H1 (cell line): ENCODE data around the gene TNS1. TPM values are rescaled to one million over a fixed set of nuclear protein-coding genes. Genes with fewer than 3 reads are reported as not detected.

Experiments used
- CTCF ChIA-PET: fragments of 300-600 bp; sonication (Branson Sonifier 250); formaldehyde crosslinking; loops from one replicate; lab custom pipeline; 2021; ENCODE audit not compliant: partially characterized antibody; lab: Charles Lee
- POLR2A ChIA-PET: fragments of 300-600 bp; sonication (Branson Sonifier 250); formaldehyde crosslinking; loops from one replicate; lab custom pipeline; 2021; ENCODE audit warnings: inconsistent platforms; ENCODE audit not compliant: partially characterized antibody; lab: Charles Lee
- DNase-seq, 2 experiments: peaks; one replicate each; pipeline versions ENCODE4 v3.0.0 to v3.0.0-alpha.2; 2010 to 2022; ENCODE audit warnings: low spot score in 2 of 2, low read depth in 1 of 2, mixed read lengths in 1 of 2
- FAIRE-seq: peaks from 2 replicates; lab custom pipeline; 2011; peaks lifted over from hg19 to GRCh38; lab: Jason Lieb, UNC
- H2AFZ ChIP-seq: 2 replicates; pipeline ENCODE4 v1.8.1; 2012; ENCODE audit warnings: low read length, inconsistent platforms
- H2AK5ac ChIP-seq: 2 replicates; pipeline ENCODE4 v1.6.1; 2013; ENCODE audit warnings: low read depth, low read length
- H2BK120ac ChIP-seq: replicated peaks from 2 replicates; pipeline ENCODE3; 2013; ENCODE audit warnings: low read depth, low read length, inconsistent platforms
- H2BK12ac ChIP-seq: 2 replicates; pipeline ENCODE4 v1.6.1; 2013; ENCODE audit warnings: low read depth, low read length
- H2BK15ac ChIP-seq: 2 replicates; pipeline ENCODE4 v1.6.1; 2013; ENCODE audit warnings: low read length
- H2BK20ac ChIP-seq: 2 replicates; pipeline ENCODE4 v1.6.1; 2013; ENCODE audit warnings: low read length
- H2BK5ac ChIP-seq: 2 replicates; pipeline ENCODE4 v1.6.1; 2013; ENCODE audit warnings: low read depth, low read length
- H3K14ac ChIP-seq: 2 replicates; pipeline ENCODE4 v1.6.1; 2013; ENCODE audit warnings: inconsistent platforms; ENCODE audit not compliant: insufficient read length
- H3K18ac ChIP-seq: 2 replicates; pipeline ENCODE4 v1.6.1; 2013; ENCODE audit warnings: low read length; ENCODE audit errors: extremely low read depth
- H3K23ac ChIP-seq: 2 replicates; pipeline ENCODE4 v1.6.1; 2013; ENCODE audit warnings: inconsistent platforms; ENCODE audit not compliant: insufficient read length
- H3K23me2 ChIP-seq: 2 replicates; pipeline ENCODE4 v1.6.1; 2013; ENCODE audit warnings: low read depth, low read length
- H3K27ac ChIP-seq: 2 replicates; pipeline ENCODE4 v1.6.1; 2011; ENCODE audit warnings: low read depth, low read length, inconsistent platforms
- H3K27me3 ChIP-seq, 4 experiments: replicated peaks in 1 of 4; 1 replicate in 1 of 4; 2 replicates in 3 of 4; pipeline versions ENCODE4 v1.6.1 to v1.8.1; 2011 to 2013; ENCODE audit warnings: low read length in 3 of 4, mild to moderate bottlenecking in 3 of 4, inconsistent platforms in 2 of 4, mixed read lengths in 2 of 4, moderate library complexity in 1 of 4; ENCODE audit not compliant: control insufficient read depth in 3 of 4, insufficient read depth in 3 of 4; ENCODE audit errors: extremely low read depth in 1 of 4
- H3K36me3 ChIP-seq, 4 experiments: 2 replicates each; pipeline versions ENCODE4 v1.6.1 to v1.8.1; 2011 to 2013; ENCODE audit warnings: mild to moderate bottlenecking in 4 of 4, low read length in 3 of 4, moderate library complexity in 2 of 4, control low read depth in 1 of 4, inconsistent platforms in 1 of 4; ENCODE audit not compliant: insufficient read depth in 4 of 4, control insufficient read depth in 2 of 4
- H3K4ac ChIP-seq: replicated peaks from 2 replicates; pipeline ENCODE3; 2013; ENCODE audit warnings: low read length, low read depth, mixed read lengths, inconsistent platforms; ENCODE audit not compliant: insufficient read length
- H3K4me1 ChIP-seq, 4 experiments: replicated peaks in 1 of 4; 1 replicate in 1 of 4; 2 replicates in 3 of 4; pipeline versions ENCODE4 v1.6.1 to v1.8.1; 2011 to 2013; ENCODE audit warnings: low read length in 3 of 4, inconsistent platforms in 2 of 4, mixed read lengths in 1 of 4; ENCODE audit not compliant: insufficient read depth in 4 of 4, control insufficient read depth in 3 of 4
- H3K4me2 ChIP-seq, 2 experiments: 2 replicates each; pipeline versions ENCODE4 v1.6.1 to v1.8.1; 2011 to 2013; ENCODE audit warnings: low read depth in 2 of 2, low read length in 2 of 2, control low read depth in 1 of 2, inconsistent platforms in 1 of 2, mild to moderate bottlenecking in 1 of 2; ENCODE audit not compliant: insufficient read depth in 1 of 2
- H3K4me3 ChIP-seq, 4 experiments: fragments of 200-600, 300-600 bp in 1 of 4; sonication (generic), shearing (Covaris generic), sonication (Bioruptor Twin) in 1 of 4; 2 replicates each; pipeline versions ENCODE4 v1.5.1 to v1.8.1; 2011 to 2016; ENCODE audit warnings: low read length in 4 of 4, low read depth in 3 of 4, control low read depth in 2 of 4, inconsistent platforms in 2 of 4, mild to moderate bottlenecking in 2 of 4, mixed read lengths in 1 of 4, moderate library complexity in 1 of 4; ENCODE audit not compliant: insufficient read depth in 2 of 4; ENCODE audit errors: extremely low read depth in 1 of 4
- H3K56ac ChIP-seq: replicated peaks from 2 replicates; pipeline ENCODE3; 2013; ENCODE audit warnings: low read depth, mild to moderate bottlenecking, mixed read lengths, low read length, inconsistent platforms; ENCODE audit not compliant: insufficient read length
- H3K79me1 ChIP-seq: 2 replicates; pipeline ENCODE4 v1.6.1; 2013; ENCODE audit warnings: low read depth, low read length, control low read depth
- H3K79me2 ChIP-seq, 2 experiments: 2 replicates each; pipeline versions ENCODE4 v1.6.1 to v1.8.1; 2012 to 2013; ENCODE audit warnings: low read length in 2 of 2, mild to moderate bottlenecking in 2 of 2, inconsistent platforms in 1 of 2; ENCODE audit not compliant: insufficient read depth in 2 of 2, control insufficient read depth in 1 of 2
- H3K9ac ChIP-seq, 4 experiments: replicated peaks in 1 of 4; 1 replicate in 1 of 4; 2 replicates in 3 of 4; pipeline versions ENCODE4 v1.6.1 to v1.8.1; 2011 to 2013; ENCODE audit warnings: low read depth in 3 of 4, low read length in 3 of 4, control low read depth in 2 of 4, mild to moderate bottlenecking in 2 of 4, moderate library complexity in 2 of 4, inconsistent platforms in 1 of 4; ENCODE audit errors: extremely low read depth in 1 of 4
- H3K9me3 ChIP-seq, 2 experiments: 2 replicates each; pipeline versions ENCODE4 v1.6.1 to v1.8.1; 2012 to 2013; ENCODE audit warnings: mild to moderate bottlenecking in 2 of 2, moderate library complexity in 2 of 2, control low read depth in 1 of 2, inconsistent platforms in 1 of 2, low read depth in 1 of 2, low read length in 1 of 2, mixed read lengths in 1 of 2; ENCODE audit not compliant: insufficient read depth in 2 of 2
- H4K20me1 ChIP-seq, 2 experiments: replicated peaks in 1 of 2; 2 replicates each; pipeline versions ENCODE3 to v1.8.1; 2011 to 2013; ENCODE audit warnings: inconsistent platforms in 2 of 2, low read length in 2 of 2, mild to moderate bottlenecking in 1 of 2; ENCODE audit not compliant: insufficient read depth in 2 of 2, control insufficient read depth in 1 of 2
- H4K5ac ChIP-seq: 2 replicates; pipeline ENCODE4 v1.6.1; 2013; ENCODE audit warnings: low read length, low read depth, mixed read lengths, inconsistent platforms; ENCODE audit not compliant: insufficient read length
- H4K8ac ChIP-seq: 2 replicates; pipeline ENCODE4 v1.8.0; 2013; ENCODE audit warnings: mild to moderate bottlenecking, moderate library complexity, low read length, inconsistent platforms; ENCODE audit not compliant: insufficient read depth; ENCODE audit errors: extremely low read depth
- H4K91ac ChIP-seq: replicated peaks from 2 replicates; pipeline ENCODE3; 2013; ENCODE audit warnings: low read length, mixed read lengths, inconsistent platforms; ENCODE audit not compliant: insufficient read length
- WGBS, 2 experiments: shearing (Covaris generic) in 1 of 2; methylation state at CpG; one replicate each; pipeline versions ENCODE4 v1.1.6 to v1.1.7; 2013 to 2015; ENCODE audit warnings: low lambda C conversion rate in 2 of 2, mixed read lengths in 2 of 2, inconsistent platforms in 1 of 2, low coverage in 1 of 2, missing lambda C conversion rate in 1 of 2; ENCODE audit not compliant: insufficient replicate concordance in 2 of 2, insufficient coverage in 1 of 2, insufficient read length in 1 of 2; ENCODE audit errors: extremely low coverage in 1 of 2, missing lambda C conversion rate in 1 of 2; 5-methylcytosine and 5-hydroxymethylcytosine counted together
- polyA plus RNA-seq, 7 experiments: library from polyadenylated mRNA; depleted of rRNA in 3 of 7; stranded (reverse) in 5 of 7; unstranded in 2 of 7; fragments of >200 nt in 5 of 7; fragments of 200-250 nt in 2 of 7; gene quantifications; 1 replicate in 5 of 7; 2 replicates in 1 of 7; 4 replicates in 1 of 7; pipeline versions ENCODE4 v1.2.1 to v1.2.3, GENCODE V29; 2011 to 2013; ENCODE audit warnings: missing spikeins in 2 of 7, mixed read lengths in 2 of 7
- total RNA-seq: library from RNA; stranded (reverse); fragmentation: NEBNext Ultra II Directional; extraction: Animal tissue kit (Norgen Biotek cat#: 25700); gene quantifications from 2 replicates; pipeline ENCODE4 v1.2.1, GENCODE V29; 2021

TNS1 gene
- total and polyA plus RNA-seq, 2 of the 8 experiments (the other 6 are each of a cell fraction or from before 2014, with no cell fraction given): 1.5 to 5.1 TPM

GRCh38 chr2:217810260-217810659 is 192.5 kb downstream of the TNS1 start:
- no peak overlapping the region for H3K56ac ChIP-seq
- POLR2A ChIA-PET: no interaction called here
- FAIRE-seq (no peak), DNase-seq (no peak)
- H3K23me2 ChIP-seq: peaks cover 9% of the 10 kb centered on the region
- no peaks in the 10 kb centered on the region for H3K79me2 ChIP-seq
- no peak overlapping the region for H2AFZ ChIP-seq
- H4K8ac ChIP-seq: no peak overlapping the region
- H3K14ac ChIP-seq: no peak overlapping the region
- no peak overlapping the region for H4K91ac ChIP-seq
- H2BK12ac ChIP-seq: no peak overlapping the region
- no peaks in the 10 kb centered on the region for H3K36me3 ChIP-seq
- H3K4me3 ChIP-seq: no peak overlapping the region
- H3K9me3 ChIP-seq: no peaks in the 10 kb centered on the region
- H3K4me1 ChIP-seq: no peaks in the 10 kb centered on the region
- no peaks in the 10 kb centered on the region; the same call in 1 of the 2 replicates for H3K79me1 ChIP-seq
- H3K27me3 ChIP-seq: no peaks in the 10 kb centered on the region
- no peak overlapping the region for H3K27ac ChIP-seq
- no peak overlapping the region for H2BK20ac ChIP-seq
- H3K9ac ChIP-seq: no peak overlapping the region
- CTCF ChIA-PET: interaction anchor here (0.7 to 30.4 kb wide), 8 partner anchors 9 to 183 kb away, joined by 3 to 759 read pairs (median 6); no protein-coding TSS in a partner anchor
- H2BK120ac ChIP-seq: no peak overlapping the region
- H2BK5ac ChIP-seq: no peak overlapping the region
- no peak overlapping the region for H3K4ac ChIP-seq
- no peak overlapping the region for H2AK5ac ChIP-seq
- no peak overlapping the region for H3K18ac ChIP-seq
- WGBS, 2 experiments: 62% methylated on average over 7 of the region's 7 CpGs; no CpG with 5 or more reads in 1 of the 2 experiments
- no peak overlapping the region for H3K23ac ChIP-seq
- H3K4me2 ChIP-seq: no peak overlapping the region
- H4K5ac ChIP-seq: no peak overlapping the region
- H2BK15ac ChIP-seq: no peak overlapping the region
- peaks cover 0 to 5% of the 10 kb centered on the region in 2 experiments for H4K20me1 ChIP-seq
